ENCODE results near the gene RSRC1. TPM values are rescaled to one million over a fixed set of nuclear protein-coding genes. Genes with fewer than 3 reads are reported as not detected.
A peak's percentile ranks its signal among the peaks of the same experiment; 100 is the strongest.
"Not testable (repeated sequence)": the region's sequence is repeated elsewhere in the genome, so short reads cannot be mapped to it uniquely, and the experiment has no call there.

The RSRC1 gene
- total RNA-seq, 1 experiment from 2014 or later: 37.9 TPM

GRCh38 chr3:158339638-158340037, 229.7 kb downstream of the RSRC1 start:
- no peaks in the 10 kb centered on the region for H3K9me3 ChIP-seq (ENCODE audit: control insufficient read depth, low read depth, low read length)
- H2BK15ac ChIP-seq (ENCODE audit: low read depth, low read length): no peak overlapping the region
- H2BK12ac ChIP-seq (ENCODE audit: insufficient read length, low read depth, low read length): no peak overlapping the region
- no peak overlapping the region for H2AK5ac ChIP-seq (ENCODE audit: insufficient read length, low read length)
- H4K20me1 ChIP-seq (ENCODE audit: control insufficient read depth, insufficient read depth, insufficient read length): no peaks in the 10 kb centered on the region
- no peak overlapping the region for H3T11ph ChIP-seq (ENCODE audit: low read length)
- H3K4me2 ChIP-seq (ENCODE audit: insufficient read depth, insufficient read length, low read length): no peak overlapping the region
- no peak for DNase-seq
- TF ChIP-seq, protein P1, sequence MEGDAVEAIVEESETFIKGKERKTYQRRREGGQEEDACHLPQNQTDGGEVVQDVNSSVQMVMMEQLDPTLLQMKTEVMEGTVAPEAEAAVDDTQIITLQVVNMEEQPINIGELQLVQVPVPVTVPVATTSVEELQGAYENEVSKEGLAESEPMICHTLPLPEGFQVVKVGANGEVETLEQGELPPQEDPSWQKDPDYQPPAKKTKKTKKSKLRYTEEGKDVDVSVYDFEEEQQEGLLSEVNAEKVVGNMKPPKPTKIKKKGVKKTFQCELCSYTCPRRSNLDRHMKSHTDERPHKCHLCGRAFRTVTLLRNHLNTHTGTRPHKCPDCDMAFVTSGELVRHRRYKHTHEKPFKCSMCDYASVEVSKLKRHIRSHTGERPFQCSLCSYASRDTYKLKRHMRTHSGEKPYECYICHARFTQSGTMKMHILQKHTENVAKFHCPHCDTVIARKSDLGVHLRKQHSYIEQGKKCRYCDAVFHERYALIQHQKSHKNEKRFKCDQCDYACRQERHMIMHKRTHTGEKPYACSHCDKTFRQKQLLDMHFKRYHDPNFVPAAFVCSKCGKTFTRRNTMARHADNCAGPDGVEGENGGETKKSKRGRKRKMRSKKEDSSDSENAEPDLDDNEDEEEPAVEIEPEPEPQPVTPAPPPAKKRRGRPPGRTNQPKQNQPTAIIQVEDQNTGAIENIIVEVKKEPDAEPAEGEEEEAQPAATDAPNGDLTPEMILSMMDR (conservative IDR thresholded peaks at IDR 0.05): no peak
- H3K36me3 Mint-ChIP-seq (ENCODE audit: insufficient read depth in 1 of 3, low read depth in 3 of 3): peaks cover 0 to 5% (median 3%) of the 10 kb centered on the region in 3 experiments; a peak in 1 of 7 replicates
- no peak overlapping the region for H3K56ac ChIP-seq (ENCODE audit: insufficient read length, low read depth, low read length)
- H3K9me3 Mint-ChIP-seq: no peaks in the 10 kb centered on the region; a peak in 1 of 5 replicates
- H3K4me1 Mint-ChIP-seq: peaks cover 11 to 12% of the 10 kb centered on the region in 2 experiments
- no peak overlapping the region for H2AFZ ChIP-seq (ENCODE audit: low read length)
- H4K5ac ChIP-seq (ENCODE audit: insufficient read length, low read depth, low read length): no peak overlapping the region
- H3K27me3 ChIP-seq (ENCODE audit: insufficient read depth, low read length): no peaks in the 10 kb centered on the region
- H3K4ac ChIP-seq (ENCODE audit: low read depth, low read length): no peak overlapping the region
- no peak overlapping the region for H3K9ac ChIP-seq (ENCODE audit: extremely low read depth, insufficient read length, low read length)
- H3K79me1 ChIP-seq (ENCODE audit: insufficient read depth, low read depth, low read length, poor library complexity, severe bottlenecking): no peaks in the 10 kb centered on the region
- no peak overlapping the region for H3K4me3 Mint-ChIP-seq
- H3K14ac ChIP-seq (ENCODE audit: insufficient read depth, low read length): no peak overlapping the region
- H3K18ac ChIP-seq (ENCODE audit: insufficient read length, low read depth, low read length): no peak overlapping the region
- H3K23me2 ChIP-seq (ENCODE audit: insufficient read length, low read depth, low read length, poor library complexity, severe bottlenecking): no peaks in the 10 kb centered on the region
- no peak overlapping the region for H3K23ac ChIP-seq (ENCODE audit: insufficient read length, low read depth, low read length)
- no peaks in the 10 kb centered on the region for H3K4me1 ChIP-seq (ENCODE audit: insufficient read depth, low read length)
- no peaks in the 10 kb centered on the region for H3K79me2 ChIP-seq (ENCODE audit: insufficient read depth, low read length)
- peak overlapping the region in 1 of 3 experiments; percentile 1; a peak in 2 of 7 replicates for H3K27ac Mint-ChIP-seq
- no peak overlapping the region for H4K8ac ChIP-seq (replicated peaks; ENCODE audit: insufficient read length, low read depth, low read length)
- H2BK120ac ChIP-seq (ENCODE audit: low read depth, low read length, poor library complexity, severe bottlenecking): no peak overlapping the region
- no peak overlapping the region for H3K27ac ChIP-seq (ENCODE audit: insufficient read length, low read depth, low read length)
- no peaks in the 10 kb centered on the region for H3K27me3 Mint-ChIP-seq (ENCODE audit: low read depth)
- no peak overlapping the region for H2BK5ac ChIP-seq (ENCODE audit: insufficient read length, low read length)
- no peak overlapping the region for H4K91ac ChIP-seq (ENCODE audit: insufficient read length, low read depth, low read length)
- no peak overlapping the region for H2BK20ac ChIP-seq (ENCODE audit: low read depth, low read length, poor library complexity, severe bottlenecking)

- not testable (repeated sequence) for H2AFZ ChIP-seq (ENCODE audit: low read length); H3K4me3 Mint-ChIP-seq; H3K79me1 ChIP-seq (ENCODE audit: insufficient read depth, low read depth, low read length, poor library complexity, severe bottlenecking); H3K79me2 ChIP-seq (ENCODE audit: insufficient read depth, low read length); H4K8ac ChIP-seq (replicated peaks; ENCODE audit: insufficient read length, low read depth, low read length); H3K9me3 Mint-ChIP-seq; H3K4me1 Mint-ChIP-seq; H3K4me2 ChIP-seq (ENCODE audit: insufficient read depth, insufficient read length, low read length); H3K23me2 ChIP-seq (ENCODE audit: insufficient read length, low read depth, low read length, poor library complexity, severe bottlenecking); H3K9ac ChIP-seq (ENCODE audit: extremely low read depth, insufficient read length, low read length); H3K9me3 ChIP-seq (ENCODE audit: control insufficient read depth, low read depth, low read length); H2AK5ac ChIP-seq (ENCODE audit: insufficient read length, low read length); H3K27me3 Mint-ChIP-seq (ENCODE audit: low read depth); H4K20me1 ChIP-seq (ENCODE audit: control insufficient read depth, insufficient read depth, insufficient read length); H4K5ac ChIP-seq (ENCODE audit: insufficient read length, low read depth, low read length); H2BK12ac ChIP-seq (ENCODE audit: insufficient read length, low read depth, low read length); H3K27ac ChIP-seq (ENCODE audit: insufficient read length, low read depth, low read length); H2BK15ac ChIP-seq (ENCODE audit: low read depth, low read length); H2BK20ac ChIP-seq (ENCODE audit: low read depth, low read length, poor library complexity, severe bottlenecking); H3K4me1 ChIP-seq (ENCODE audit: insufficient read depth, low read length); H3K18ac ChIP-seq (ENCODE audit: insufficient read length, low read depth, low read length); H3K23ac ChIP-seq (ENCODE audit: insufficient read length, low read depth, low read length); H2BK120ac ChIP-seq (ENCODE audit: low read depth, low read length, poor library complexity, severe bottlenecking); H3K36me3 Mint-ChIP-seq (ENCODE audit: insufficient read depth in 1 of 3, low read depth in 3 of 3); DNase-seq; H4K91ac ChIP-seq (ENCODE audit: insufficient read length, low read depth, low read length); H3K56ac ChIP-seq (ENCODE audit: insufficient read length, low read depth, low read length); H3T11ph ChIP-seq (ENCODE audit: low read length); H3K14ac ChIP-seq (ENCODE audit: insufficient read depth, low read length); H2BK5ac ChIP-seq (ENCODE audit: insufficient read length, low read length); H3K27me3 ChIP-seq (ENCODE audit: insufficient read depth, low read length); H3K4ac ChIP-seq (ENCODE audit: low read depth, low read length)
- no CpG with 5 or more reads among the region's 2 CpGs for WGBS (ENCODE audit: extremely low coverage, insufficient read length, low lambda C conversion rate)
- 0 out of 7 replicates have a peak overlapping the region, but pooled peaks of 1 of the 3 experiments have one; percentile 15 for H3K27ac Mint-ChIP-seq
These were observed 231.1 kb downstream of the RSRC1 start for GRCh38 chr3:158340951-158341350.
